CD1c-positive myeloid dendritic cell (primary cell): ENCODE data around the gene SMARCC1.
A peak's percentile ranks its signal among the peaks of the same experiment; 100 is the strongest.
"Not testable (repeated sequence)": the region's sequence is repeated elsewhere in the genome, so short reads cannot be mapped to it uniquely, and the experiment has no call there.

Source experiments
- DNase-seq: peaks from one replicate; pipeline ENCODE4 v3.0.0-alpha.2; 2016; ENCODE audit errors: extremely low spot score

Gene SMARCC1

DNA sequence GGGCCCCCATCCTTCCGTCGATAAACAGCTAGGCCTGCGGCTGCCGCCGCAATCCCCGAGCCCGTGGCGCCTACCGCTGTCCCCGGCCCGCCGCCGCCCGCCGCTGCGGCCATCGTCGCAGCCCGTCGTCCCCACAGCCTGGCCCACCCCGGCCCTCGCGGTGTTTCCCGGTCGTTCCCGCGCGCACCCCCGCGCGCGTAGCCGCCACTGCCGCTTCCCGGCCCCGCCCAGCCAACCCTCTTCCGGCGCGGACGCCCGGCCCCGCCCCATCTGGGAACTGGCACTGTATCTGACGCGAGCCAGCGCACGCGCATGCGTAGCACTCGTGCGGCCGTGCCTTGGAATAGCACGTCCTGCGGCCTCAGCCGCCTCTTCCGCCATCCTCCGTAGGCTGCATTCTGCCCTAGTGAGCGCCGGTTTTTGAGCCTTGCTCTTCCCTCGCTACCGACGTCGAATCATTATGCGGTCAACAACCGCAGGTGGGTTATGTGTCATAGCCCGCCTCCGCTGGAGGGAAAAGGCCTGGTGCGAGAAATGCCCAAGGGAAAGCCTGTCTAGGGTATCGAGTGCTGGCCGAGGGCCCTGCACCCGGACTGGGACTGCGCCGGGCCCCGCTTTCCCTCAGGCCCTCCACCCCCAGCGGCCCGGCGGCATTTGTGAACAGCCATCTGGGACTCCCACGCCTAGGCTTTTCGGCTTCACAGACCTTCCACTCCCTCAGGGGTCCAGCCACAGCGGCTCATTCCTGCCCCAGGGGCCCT is at the start of gene SMARCC1:
Gene SMARCC1 (minus strand): TSS at position 209 of the 761 bp plus-strand sequence. CDS start 96 bp downstream, at position 113.
- DNase-seq: peak; percentile 100

DNA sequence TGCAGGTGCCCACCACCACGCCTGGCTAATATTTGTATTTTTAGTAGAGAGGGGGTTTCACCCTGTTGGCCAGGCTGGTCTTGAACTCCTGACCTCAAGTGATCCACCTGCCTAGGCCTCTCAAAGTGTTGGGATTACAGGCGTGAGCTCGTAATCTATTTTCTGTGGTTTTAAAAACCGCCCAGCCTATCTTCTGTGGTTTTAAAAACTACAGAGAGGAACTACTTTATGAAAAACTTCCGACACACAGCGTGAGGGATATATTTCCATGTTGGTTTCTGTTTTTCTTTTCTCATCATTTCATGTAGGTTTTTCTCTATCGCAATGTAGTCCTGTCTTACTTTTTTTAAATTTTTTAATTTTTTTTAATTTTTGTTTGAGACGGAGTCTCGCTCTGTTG is 47.8 kb upstream of the SMARCC1 start:
- DNase-seq: not testable (repeated sequence)

DNA sequence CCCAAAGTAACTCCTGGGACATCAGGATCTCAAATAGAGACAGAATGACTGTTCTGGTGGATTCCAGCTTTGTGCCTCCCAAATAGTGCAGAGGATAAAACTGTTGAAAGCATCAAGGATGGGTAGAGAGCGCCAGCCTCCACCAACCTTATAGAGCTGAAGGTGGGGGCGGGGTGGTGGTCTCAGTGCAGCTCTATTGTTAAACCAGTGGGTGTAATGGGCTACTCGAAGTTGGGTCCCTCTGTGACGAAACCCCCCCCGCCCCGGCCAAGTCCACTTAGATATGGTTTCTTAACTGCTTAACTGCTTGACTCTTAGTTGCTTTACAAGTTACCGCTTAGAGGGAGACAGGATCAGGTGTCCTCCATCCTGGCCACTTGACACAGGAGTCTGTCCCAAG is 43.9 kb upstream of the SMARCC1 start:
- no peak for DNase-seq

DNA sequence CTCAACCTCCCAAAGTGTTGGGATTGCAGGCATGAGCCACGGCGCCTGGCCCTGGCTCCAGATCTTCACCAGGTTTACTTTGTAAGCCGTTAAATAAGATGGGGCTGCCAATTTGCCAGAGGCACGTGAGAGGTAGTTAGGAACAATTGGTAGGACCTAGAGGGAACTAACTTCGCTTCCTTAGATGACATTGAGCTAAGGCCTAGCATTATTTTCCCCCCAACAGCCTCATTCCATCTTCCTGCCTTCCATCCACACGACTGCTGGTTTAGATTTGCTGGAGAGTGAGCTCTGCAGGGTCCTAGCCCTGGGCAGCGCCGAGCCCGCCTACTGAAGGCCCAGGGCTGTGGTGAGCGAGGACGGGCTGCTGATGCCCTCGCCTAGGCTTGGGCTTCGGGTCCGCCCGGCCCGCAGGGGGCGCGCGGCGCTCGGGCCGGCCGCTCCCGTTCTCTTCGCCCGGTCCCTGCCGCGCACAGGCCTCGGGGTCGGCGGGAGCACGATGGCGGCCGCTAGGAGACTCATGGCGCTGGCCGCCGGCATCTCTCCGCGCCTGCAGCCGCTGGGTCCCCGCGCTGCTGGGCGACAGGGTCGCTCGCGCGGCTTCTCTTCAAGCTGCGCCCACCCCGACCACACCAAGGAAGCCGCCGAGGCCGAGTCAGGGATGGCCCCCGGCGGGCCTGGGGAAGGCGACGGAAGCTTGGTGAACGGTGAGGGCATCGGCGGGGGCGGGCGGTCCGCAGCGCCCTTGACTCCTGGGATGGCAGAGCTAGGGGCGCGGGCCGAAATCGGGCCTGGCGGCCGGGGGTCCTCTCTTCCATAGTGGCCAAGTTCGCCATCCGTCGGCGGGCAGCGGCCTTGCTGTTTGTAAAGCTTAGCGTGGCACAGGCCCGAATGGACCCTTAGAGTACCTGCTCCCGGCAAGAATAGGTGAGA is 43.1 kb upstream of the SMARCC1 start:
- peak; percentile 92 for DNase-seq

DNA sequence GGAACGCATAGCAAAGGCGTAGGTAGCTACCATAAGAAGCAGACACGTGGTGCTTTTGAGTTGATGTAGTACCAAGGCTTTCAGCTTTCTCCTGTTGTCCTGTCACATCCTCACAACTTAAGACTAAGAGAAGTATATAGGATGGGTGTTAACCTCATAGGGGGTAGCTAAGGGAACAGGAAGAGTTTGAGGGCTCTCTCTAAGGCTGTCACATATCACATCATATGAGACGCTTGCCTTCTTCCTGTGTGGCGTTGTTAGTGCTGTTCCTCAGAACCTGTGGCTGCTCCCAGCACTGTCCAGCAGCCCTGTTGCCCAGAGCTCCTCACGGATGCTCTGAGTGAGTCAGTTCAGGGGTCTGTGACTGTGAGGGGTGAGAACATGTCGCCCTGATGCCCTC is 35.9 kb upstream of the SMARCC1 start:
- DNase-seq: no peak

DNA sequence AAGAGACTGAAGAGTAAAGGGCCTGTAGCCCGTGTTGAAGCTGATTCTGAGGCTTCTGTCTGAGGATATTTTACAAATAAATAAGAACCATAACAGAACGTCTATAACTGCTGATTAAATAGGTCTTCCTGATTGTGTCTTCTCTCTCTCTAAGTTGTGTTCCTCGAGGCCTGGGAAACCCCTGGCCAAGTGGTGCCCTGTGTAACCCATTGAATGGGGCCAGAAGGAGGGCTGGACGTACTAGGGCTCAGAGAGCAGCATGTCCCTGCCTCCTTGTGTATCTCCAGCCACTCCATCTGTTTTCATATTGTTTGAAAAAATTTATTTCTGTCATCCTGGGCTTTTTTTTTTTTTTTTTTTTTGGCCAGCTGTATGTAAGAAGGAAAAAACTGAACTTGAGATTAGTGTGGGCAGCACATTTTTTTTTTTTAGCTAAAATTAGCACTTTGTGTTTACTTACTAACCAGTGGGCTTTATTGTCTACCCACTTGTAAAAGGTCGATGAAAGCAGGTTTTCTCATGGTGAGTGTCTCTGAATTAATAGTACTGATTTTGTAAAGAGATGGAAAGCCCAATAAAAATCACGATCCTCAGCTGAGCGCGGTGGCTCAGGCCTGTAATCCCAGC is 32.0 kb upstream of the SMARCC1 start:
- DNase-seq: no peak

DNA sequence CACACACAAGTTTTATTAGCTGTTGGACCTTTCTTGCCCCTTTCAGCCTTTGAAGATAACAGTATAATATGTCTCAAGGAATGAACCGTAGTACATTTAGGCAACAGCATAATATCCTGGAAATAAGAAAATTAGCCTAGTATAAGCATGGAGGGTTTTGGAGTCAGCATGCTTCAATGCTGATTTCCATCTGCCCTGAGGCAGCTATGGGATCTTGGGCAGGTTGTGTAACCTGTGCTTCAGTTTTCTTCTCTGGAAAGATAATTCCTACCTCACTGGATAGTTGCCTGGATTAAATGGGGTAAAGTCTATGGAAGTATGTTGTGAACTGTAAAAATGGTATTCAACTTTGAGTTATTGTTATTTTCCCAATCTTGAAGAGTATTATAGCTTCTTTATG is 22.9 kb upstream of the SMARCC1 start:
- DNase-seq: no peak

DNA sequence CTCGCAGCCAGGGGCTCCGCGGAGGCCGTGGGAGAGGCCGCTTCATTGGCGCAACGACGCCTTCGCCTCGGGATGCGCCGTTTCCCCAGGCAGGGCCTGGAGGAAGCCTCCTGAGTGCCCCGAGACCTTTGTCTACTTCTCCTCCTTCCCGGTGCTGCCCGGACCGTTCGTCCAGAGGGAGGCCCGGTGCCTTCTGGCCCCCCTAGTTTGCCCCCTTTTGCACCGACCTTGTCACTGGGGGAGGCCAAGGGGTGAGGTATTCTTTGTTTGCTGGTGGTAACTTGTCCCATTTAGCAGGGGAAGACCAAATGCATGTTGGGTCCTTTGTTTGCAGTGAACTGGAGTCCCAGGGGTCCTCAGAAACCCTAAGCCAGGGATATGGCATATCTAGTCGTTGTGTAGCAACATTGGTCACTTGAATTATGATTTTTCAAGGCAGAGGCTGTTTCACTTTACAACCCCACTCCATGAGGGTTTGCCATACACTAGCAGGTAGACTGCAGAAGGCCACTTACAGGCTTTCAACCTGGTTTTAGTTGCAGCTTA is 21.9 kb upstream of the SMARCC1 start:
- DNase-seq: no peak

DNA sequence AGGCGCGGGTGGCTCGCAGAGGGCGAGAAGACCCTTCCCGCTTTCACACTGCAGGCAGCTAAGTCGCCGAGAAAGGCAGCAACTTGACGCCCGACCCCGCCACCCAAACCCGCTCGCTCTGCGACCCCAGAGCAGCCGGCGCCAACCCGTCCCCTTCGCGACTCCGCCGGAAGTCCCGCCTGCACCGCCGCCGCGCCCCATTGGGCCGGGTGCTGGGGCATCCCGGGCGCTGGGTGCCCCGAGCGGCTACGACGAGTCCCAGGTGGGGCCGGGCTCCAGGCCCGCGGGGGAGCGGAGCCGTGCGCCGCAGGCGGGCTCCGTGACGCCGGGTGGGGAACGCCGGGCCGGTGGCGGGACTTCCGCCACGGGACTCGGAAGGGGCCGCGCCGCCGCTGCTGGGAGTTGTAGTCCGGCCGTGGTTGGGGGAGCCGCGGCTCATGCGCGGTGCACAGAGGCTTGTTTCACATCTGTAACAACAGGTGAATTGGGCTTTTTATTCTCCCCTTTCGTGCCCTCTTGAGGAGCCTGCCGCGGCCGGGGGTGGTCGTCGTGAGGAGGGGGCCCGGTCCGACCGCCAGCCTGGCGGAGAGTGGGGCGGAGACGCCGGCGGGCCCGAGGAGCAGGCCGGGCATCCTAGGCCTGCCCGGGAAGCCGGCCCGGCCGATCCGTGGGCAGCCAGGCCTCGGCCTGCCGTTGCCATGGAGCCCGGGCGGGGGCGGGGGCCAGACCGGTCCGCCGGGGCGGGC is 21.2 kb upstream of the SMARCC1 start, which contains the start of gene DHX30:
Gene DHX30 (plus strand): TSS at position 405 of the 746 bp plus-strand sequence. CDS start 7,546 bp downstream, outside the sequence.
- DNase-seq: peak; percentile 93

DNA sequence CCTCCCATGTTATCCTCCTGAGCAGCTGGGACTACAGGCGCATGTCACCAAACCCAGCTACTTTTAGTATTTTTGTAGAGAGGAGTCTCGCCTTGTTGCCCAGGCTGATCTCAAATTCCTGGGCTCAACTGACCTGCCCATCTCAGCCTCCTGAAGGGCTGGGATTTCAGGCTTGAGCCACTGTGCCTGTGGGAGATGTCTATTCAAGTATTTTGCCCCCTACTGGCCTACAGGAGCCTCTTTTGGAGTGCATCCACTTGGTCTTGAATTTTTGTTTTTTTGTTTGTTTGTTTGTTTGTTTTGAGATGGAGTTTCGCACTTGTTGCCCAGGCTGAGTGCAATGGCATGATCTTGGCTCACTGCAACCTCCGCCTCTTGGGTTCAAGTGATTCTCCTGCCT is 18.0 kb upstream of the SMARCC1 start:
- peak; percentile 24 for DNase-seq

DNA sequence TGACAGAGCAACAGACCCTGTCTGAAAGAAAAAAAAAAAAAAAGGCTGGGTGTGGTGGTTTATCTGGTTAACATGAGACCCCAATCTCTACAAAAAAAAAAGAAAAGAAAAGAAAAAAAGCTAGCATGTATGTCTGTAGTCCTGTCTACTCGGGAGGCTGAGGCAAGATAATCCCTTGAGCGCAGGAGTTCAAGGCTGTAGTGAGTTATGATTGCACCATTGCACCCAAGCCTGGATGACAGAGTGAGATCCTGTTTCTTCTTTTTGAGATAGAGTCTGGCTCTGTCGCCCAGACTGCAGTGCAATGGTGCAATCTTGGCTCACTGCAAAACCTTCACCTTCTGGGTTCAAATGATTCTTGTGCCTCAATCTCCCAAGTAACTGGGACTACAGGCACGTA is 12.9 kb upstream of the SMARCC1 start:
- no peak for DNase-seq

DNA sequence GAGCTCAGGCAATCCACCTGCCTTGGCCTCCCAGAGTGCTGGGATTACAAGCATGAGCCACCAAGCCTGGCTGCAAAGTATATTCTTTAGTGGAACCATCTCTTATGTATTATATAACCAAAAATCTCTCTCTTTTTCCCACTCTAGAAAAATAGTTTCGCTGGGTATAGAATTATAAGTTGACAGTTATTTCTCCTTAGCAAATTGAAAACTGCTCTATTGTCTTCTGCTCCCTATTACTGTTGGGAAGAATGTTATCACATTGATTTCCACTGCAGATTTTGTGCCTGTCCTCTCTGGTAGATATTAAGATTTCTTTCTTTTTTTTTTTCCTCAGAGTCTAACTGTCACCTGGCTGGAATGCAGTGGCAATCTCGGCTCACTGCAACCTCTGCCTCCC is 11.0 kb upstream of the SMARCC1 start:
- no peak for DNase-seq

DNA sequence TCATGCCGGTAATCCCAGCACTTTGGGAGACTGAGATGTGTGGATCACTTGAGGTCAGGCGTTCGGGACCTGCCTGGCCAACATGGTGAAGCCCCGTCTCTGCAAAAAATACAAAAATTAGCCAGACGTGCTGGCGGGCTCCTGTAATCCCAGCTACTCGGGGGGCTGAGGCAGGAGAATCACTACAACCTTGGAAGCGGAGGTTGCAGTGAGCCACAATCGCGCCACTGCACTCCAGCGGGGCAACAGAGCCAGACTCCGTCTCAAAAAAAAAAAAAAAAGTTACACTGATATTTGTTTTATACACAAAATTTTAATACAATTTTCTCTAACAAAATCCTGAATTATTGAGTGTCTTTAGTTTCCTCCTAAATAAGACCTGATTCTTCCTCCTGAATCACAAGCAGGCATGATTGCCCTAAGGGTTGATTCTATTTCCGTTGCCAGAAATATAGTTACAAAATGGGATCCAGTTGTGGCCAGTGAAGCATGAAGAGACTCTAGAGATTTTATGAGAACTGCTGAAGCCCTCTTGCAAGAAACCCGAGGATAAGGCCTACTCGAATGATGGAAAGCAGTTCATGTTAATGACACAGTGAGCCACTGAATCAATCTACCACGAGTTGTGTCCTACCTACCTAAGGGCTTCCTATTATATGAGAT is 9.6 kb upstream of the SMARCC1 start:
- DNase-seq: no peak

DNA sequence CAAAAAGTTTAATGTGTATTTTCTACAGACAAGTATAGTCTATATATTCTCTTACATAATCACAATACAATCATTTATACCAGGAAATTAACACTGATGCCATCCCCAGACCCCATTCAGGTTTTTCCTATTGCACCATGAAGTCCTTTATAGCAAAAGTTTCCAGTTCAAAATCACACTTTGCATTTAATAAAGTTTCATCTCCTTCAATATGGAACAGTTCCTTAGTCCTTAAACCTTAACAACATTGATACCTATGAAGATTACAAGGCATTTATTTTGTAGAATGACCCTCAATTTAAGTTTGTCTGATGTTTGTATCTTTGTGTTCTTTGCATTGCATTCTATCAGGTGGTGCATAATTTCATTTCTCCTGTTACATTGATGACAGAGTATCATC is 2.0 kb upstream of the SMARCC1 start:
- no peak for DNase-seq

DNA sequence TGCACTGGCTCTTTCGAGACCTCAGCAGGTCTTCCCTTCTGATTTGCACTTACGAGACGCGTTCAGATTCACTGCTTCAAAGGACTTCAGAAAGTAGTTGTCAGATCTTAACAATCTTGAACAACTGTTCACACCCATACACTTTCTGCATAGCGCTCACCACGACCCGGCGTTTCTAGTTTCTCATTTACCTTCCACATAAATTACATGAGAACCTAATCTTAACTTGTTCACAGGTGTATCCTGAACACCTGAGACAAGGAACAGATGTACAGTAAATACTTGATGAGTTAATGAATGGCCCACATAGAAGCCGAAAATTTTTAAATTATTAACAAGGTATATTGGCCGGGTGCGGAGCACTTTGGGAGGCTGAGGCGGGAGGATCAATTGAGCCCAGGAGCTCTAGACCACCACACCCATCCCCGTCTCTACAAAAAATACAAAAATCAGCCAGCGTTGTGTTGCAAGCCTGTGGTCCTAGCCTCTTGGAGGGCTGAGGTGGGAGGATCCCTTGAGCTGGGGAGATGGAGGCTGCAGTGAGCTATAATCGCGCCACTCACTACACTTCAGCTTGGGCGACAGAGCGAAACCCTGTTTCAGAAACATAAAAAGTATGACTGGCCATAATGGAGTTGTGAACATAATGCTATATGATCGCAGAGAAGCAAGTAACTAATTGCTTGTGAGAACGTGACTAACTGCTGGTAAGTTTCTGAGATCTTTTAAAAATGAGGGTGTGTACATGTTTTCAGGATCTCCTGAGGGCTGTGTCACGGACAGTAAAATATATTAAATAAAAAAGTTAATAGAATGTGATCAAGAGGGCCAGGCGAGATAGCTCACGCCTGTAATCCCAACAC is 984 bp upstream of the SMARCC1 start:
- no peak for DNase-seq

DNA sequence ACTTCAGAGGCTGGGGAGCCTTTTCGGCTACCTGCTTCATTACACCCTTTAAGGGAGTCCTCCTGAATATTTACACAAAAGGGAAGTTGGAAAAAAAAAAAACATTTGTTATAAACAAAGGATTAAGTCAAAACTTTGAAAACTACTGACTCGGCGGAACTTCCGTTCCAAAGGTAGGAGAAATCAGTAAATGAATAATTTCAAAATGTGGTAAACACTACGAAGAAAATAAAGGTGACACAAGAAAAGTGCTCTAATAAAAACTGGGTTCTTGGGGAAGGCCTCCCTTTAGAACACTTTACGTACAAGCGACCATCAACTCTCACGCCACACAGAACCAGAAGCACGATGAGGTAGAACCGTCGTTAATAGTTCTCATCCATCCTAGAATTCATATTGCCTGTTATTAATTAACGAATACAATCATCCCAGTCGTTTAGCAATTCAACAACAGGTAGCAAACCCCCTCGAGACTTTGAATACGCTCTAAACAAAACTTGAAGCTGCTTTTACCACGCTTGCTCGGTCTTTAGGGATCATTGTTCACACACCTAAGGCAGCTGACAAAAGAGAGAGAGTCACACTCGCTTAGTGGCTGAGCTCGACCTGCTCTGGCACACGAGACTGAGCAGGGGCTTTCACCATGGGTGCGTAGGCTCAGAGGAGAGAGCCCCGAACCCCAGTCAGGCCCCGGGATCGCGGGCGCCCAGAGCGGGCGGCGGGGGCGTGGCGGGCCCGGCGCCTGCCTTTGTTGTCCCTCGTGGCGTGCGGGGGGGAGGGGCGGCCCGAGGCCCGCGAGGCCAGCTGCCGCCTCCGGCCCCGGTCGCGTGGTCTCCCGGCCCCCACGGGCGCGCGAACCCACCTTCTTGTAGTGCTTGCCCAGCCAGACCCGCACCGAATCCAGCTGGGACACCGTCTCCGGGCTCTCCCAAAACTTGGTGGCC is 680 bp downstream of the SMARCC1 start:
- peak; percentile 61 for DNase-seq

DNA sequence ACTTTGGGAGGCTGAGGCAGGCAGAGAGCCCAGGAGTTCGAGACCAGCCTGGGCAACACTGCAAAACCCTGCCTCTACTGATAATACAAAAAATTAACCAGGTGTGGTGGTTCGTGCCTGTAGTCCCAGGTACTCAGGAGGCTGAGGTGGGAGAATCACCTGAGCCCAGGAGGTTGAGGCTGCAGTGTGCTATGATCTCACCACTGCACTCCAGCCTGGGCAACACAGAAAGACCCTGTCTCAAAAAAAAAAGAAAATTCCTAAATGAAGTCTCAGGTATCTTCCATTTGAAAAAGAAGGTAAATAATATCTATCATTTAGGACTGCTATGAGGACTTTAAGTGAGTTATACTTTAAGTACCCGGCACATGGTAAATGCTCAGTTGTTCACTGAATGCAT is 2.9 kb downstream of the SMARCC1 start:
- no peak for DNase-seq

DNA sequence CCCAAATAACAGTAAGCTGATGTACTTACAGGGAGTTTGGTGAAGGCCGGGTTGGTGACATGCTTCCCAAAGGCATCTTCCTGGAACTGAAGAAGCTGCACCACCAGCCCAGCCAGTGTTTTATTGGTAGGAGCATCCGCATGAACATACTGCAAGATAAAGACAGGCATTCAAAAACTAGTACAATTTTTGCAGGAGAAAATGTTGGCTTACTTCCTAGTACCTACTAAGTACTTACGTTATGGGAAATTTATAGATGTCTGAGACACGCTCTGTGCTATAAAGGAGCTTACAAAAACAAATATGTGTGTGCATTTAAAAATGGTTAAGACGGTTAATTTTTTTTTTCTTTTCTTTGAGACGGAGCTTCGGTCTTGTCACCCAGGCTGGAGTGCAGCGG is 8.9 kb downstream of the SMARCC1 start:
- DNase-seq: no peak

DNA sequence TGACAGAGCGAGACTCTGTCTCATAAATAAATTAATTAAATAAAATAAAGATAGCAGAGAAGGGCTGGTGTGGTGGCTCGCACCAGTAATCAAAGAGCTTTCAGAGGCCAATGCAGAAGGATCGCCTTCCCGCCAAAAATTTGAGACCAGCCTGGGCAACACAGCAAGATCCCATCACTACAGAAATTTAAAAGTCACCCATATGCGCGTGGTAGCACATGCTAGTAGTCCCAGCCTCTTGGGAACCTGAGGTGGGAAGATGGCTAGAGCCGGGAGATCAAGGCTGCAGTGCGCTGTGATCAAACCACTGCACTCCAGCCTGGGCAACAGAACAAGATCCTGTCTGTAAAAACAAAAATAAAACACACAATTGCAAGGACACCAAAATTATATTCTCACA is 9.6 kb downstream of the SMARCC1 start:
- no peak for DNase-seq
